HG02852 (cell line): ENCODE measurements around the gene KLHL15.

Source experiments
- ATAC-seq: cut with Tn5 transposase; IDR thresholded peaks from one replicate; pipeline ENCODE4 v1.9.1; 2021; ENCODE audit warnings: mild to moderate bottlenecking, moderate library complexity; ENCODE audit not compliant: unreplicated experiment

Gene KLHL15

GRCh38 chrX:23953908-23954269 is 73.1 kb downstream of the KLHL15 start:
- ATAC-seq: no peak

DNA sequence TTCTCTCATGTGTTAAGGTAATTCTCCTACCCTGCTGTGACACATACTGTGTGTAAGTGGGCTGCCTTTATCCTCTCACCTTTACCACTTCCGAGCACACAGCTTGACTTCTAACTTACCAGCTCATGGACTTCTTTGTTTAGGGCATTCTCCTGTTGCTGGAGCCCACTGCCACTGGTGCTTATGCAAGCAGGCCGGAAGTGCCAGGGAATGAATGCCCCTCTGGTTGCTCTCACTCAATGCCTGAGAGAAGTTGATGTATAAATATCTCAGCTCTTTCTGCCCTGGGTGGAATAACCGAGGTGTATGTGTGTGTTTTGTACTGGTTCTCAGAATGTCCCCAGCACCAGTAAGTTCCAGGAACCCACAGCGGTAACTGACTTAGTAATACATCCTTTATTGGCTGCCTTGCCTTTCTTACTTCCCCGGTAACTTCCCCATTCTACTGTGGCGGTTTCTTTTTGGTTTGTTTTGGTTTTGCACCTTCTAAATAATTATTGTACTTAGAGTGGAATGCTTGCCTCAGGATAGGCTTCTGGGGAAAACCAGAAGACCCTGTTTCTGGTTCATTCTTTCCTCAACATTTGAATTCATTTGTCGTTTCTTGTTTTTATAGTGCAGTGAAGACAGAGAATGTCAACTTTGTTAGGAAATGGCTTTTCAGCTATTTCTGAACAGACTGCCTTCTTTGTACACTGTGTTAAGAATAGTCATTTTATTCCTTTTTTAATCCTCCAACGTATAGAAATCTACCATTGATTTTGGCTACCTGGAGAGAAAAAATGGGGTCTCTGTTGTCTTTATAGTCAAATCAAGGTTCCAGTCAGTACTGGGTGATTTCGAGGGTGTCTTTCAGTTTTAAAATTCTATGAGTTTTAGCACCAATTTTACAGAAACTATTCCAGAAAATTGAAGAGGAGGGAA is 73.7 kb downstream of the KLHL15 start:
- ATAC-seq: peak; percentile 96

DNA sequence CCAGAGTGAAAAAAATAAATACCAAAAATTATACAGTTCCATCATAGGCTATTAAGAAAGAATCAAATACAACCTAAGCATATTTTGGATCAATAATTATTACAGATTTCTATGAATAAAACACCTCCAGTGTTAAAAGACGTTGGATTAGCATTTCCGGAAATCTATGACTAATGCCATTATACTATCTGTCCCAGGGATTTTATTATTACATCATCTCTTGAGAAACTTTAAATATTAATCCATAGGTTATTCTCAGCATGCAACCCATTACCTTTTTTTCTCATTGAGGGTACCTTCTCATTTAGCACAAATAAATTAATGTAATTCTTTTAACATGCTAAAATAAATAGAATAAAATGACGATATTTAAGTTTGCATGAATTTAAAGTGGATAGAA is 74.6 kb downstream of the KLHL15 start:
- no peak for ATAC-seq

- ATAC-seq: no peak
These were observed 81.8 kb downstream of the KLHL15 start for GRCh38 chrX:23945206-23945605.

DNA sequence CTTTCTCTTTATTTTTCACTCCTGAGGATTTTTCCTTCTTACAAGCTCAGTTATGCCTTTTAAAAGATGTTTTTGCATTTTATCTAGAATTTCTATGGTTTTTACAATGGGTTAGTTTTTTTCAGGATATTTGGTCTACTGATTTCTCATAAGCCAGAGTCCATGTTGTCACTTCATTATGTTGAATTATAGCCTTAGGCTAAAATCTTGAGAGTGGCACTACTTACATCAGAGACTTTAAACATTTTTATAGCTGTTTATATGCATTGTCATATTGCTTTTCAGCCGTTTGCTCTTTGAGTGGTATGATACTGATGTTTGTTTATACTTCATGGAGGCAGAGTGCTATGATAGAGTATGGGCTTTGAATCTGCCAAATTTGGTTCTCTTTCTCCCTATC is 82.8 kb downstream of the KLHL15 start:
- ATAC-seq: no peak

DNA sequence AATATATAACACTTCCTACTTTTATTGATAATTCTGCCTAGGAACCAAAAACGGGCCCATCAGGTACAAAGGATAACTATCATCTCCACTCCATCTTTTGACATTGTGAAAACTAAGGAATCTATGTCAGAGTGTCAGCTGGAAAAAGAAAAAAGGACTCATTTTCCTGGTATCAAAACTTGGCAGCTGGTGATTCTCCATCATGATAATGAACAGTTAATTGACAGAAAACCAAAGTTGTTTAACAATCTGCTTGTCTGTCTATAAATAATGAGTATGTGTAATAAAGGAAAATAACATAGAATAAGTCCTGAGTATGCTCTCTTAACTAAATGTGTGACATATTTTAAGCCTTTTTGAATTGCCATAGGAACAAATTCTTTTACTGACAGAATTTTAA is 87.8 kb downstream of the KLHL15 start:
- ATAC-seq: no peak

GRCh38 chrX:23938690-23939089 is 88.3 kb downstream of the KLHL15 start:
- no peak for ATAC-seq

DNA sequence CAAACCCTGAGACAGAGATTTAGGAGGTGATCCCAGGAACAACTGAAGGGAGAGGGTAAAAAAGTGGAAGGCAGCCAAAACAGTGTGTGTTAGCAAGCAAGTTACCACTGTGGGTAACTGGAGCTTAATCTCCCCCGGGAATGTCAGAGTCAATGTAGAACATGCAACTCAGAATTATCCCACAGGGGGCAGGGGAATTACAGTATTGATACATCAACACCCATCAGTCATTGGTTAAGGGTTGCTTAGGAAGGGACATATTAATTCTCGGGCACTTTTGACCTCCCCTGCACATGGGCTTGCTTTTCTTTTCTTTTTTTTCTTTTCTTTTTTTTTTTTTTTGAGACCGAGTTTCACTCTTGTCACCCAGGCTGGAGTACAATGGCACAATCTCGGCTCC is 89.9 kb downstream of the KLHL15 start:
- no peak for ATAC-seq

GRCh38 chrX:23936180-23936579 is 90.8 kb downstream of the KLHL15 start:
- ATAC-seq: no peak

DNA sequence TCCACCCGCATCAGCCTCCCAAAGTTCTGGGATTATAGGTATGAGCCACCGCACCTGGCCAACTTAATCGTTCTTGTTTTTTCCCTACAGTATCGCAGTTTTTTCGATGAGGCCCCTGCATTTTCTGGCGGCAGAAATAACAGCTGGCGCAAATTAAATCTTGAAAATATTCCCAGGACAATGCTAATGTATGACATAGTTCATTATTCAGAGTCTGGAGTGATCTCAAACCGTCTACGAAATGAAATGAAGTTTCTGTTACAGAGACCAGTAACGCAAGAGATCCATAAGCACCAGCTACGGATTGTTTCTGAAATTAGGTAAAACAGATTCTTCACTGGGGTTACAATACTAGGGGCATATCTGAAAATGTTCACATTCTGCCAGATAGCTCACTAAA is 91.9 kb downstream of the KLHL15 start:
- no peak for ATAC-seq
